DMS114 treated with DMSO at 0.1 percent for 48 hours (cell line): ENCODE measurements around the gene OR5AS1.
"Not testable (repeated sequence)": the region's sequence is repeated elsewhere in the genome, so short reads cannot be mapped to it uniquely, and the experiment has no call there.

ENCODE experiments used
- DNase-seq: peaks from one replicate; lab custom pipeline; 2025; ENCODE audit not compliant: unreplicated experiment; lab: John Stamatoyannopoulos, UW

Gene OR5AS1

DNA sequence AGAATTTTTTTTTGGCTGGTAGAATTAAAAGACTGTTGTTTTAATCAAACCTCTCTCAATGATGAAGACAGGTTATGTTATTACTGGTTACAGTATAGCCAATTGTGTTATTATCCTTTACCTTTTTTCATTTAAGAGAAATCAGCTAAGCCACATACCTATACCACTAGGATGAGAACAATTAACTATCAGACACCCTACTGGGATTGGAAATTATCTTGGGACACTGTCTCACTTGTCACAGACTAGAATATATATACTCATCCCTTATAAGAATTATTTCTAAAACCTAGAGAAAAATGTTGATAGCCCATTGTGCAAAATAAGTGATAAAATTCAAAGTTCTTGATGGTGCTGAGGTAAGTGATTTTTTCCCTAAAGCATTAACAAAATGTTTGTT lies at the start of gene OR5AS1:
Gene OR5AS1, plus strand, starts transcription at position 301 of the 400 bp plus-strand sequence. CDS start 2,765 bp downstream, outside the sequence.
- no peak for DNase-seq

DNA sequence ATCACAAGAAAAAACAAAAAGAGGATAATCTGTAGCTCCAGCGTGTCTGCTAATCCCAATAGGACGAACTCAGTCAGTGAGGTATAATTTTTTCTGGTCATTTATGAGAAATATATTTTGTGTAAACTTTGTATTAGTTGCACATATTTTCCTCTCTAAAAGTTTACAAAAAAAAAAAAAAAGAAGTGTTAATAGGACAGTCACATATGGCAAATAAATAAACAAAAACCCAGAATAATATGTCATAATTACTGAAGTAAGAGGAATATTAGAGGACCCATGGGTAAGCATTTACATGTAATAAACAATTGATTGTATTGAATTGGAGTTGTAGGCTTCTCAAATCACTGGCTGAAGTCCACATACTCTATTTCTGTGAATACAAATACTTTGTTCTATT lies 32.9 kb upstream of the OR5AS1 start, which contains the start of gene OR5F1:
Gene OR5F1, minus strand, starts transcription at position 101 of the 400 bp plus-strand sequence. Its CDS starts 0 bp downstream, at position 101.
- no peak for DNase-seq

DNA sequence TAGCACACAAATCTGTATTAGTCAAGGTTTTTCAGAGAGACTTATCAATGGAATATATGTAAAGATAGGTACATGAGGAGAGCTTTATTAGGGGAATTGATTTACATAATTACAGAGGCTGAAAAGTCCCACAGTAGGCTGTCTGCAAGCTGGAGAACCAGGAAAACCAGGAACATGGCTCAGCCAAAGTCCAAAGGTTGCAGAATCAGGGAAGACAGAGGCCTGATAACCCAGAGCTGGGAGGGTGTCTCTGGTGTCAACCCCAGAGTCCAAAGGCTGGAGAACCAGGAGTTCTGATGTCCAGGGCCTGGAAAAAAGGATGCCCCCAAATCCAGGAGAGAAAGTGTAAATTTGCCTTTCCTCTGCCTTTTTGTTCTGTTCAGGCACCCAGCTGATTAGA lies 16.7 kb upstream of the OR5AS1 start:
- DNase-seq = no peak

DNA sequence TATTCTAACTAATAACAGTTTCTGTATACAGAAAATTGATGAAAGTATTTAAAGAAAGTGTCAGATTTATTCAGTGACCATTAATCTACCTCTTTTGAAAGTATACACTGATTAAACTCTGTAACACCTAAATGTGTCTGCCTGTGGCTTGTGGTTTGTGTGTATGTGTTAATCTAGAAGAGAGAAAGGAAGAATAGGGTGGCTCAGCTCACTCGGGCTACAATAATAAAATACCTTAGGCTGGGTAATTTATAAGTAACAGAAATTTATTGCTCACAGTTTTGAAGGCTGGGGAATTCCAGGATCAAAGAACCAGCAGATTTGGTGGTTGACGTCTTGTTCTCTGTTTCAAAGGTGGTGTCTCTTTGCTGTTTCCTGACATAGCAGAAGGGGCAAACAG lies 13.6 kb upstream of the OR5AS1 start:
- no peak for DNase-seq

DNA sequence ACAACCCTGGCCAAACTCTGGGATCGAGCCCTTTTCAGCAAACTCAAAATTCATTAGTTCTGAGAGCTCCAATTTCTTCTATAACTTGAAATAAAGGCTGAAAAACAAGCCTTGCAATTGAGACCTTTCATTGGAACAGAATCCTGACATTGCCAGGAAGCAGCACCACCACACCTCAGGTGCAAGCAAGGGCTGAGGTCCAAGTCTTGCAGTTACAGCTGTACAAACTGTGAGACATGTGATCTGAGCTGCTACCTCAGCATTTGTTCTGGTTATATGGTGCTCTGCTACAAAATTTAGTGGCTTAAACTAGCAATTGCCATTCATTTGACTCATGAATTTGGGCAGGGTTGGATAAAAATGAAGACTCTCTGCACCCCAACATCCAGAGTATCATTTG lies 18.1 kb downstream of the OR5AS1 start:
- no peak for DNase-seq

DNA sequence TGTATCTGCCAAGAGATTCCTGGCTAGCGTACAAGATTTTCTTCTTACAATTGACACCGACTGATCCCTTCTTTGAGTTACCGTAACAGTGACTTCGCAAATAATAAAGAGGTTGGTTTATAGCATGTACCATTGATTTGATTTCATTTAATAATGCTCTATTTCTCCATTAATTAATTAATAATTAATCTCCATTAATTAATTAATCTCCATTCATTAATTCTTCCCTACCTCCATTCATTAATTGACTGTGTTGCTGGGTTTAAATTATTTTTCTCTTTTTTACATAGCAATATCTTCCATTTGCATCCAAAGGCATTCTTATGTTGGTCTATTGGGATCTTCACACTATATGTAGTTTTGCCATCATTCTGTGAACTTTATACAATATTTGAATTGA lies 21.0 kb downstream of the OR5AS1 start:
- no peak for DNase-seq

DNA sequence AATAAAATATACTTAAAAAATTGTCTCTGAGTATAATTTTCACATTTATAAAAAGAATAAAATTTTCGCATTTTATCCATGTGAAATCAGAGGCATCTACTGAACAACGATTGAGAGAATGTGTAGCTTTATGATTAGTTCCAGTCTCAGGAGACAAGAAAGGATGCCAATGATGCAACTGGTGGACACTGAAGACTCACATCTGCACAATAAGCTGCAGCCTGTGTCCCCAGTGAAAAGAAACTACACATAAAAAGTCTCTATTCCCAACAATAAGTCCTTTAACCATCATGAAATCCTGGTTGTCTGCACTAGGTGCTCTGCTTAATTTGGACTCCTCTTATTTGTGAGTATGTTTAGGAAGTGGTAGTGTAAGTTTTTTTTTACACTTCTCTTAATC lies 22.0 kb downstream of the OR5AS1 start:
- DNase-seq = no peak

DNA sequence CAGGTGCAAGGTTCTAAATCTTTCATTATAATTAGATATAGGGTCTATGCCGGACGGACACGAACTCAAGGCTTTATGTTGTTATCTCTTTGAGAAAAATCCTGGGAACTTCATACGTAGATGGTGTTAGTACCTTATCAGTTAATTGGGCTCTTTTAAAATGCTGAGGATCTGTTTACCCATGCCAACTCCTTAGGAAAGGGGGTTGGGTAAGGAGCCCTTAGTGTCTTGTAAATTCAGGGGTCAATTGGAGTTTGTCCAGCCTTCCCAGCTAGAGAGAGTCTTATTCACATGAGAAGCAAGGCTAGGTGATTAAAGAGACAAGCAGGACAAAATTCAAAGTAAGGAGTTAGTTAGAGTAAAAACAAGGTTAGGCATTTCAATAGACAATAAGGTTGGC lies 28.9 kb downstream of the OR5AS1 start:
- not testable (repeated sequence) for DNase-seq

DNA sequence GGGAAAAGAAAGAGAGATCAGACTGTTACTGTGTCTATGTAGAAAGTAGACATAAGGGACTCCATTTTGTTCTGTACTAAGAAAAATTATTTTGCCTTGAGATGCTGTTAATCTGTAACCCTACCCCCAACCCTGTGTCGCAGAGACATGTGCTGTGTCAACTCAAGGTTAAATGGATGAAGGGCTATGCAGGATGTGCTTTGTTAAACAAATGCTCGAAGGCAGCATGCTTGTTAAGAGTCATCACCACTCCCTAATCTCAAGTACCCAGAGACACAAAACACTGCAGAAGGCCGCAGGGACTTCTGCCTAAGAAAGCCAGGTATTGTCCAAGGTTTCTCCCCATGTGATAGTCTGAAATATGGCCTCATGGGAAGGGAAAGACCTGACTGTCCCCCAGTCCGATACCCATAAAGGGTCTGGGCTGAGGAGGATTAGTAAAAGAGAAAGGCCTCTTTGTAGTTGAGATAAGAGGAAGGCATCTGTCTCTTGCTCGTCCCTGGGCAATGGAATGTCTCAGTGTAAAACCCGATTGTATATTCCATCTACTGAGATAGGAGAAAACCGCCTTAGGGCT lies 30.3 kb downstream of the OR5AS1 start:
- not testable (repeated sequence) for DNase-seq

DNA sequence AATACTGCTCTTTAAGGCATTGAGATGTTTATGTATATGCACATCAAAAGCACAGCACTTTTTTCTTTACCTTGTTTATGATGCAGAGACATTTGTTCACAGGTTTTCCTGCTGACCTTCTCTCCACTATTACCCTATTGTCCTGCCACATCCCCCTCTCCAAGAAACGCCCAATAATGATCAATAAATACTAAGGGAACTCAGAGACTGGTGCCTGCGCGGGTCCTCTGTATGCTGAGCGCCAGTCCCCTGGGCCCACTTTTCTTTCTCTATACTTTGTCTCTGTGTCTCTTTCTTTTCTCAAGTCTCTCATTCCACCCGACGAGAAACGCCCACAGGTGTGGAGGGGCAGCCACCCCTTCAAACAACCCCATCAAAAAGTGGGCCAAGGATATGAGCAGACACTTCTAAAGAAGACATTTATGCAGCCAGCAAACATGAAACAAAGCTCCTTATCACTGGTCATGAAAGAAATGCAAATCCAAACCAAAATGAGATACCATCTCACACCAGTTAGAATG lies 30.9 kb downstream of the OR5AS1 start:
- not testable (repeated sequence) for DNase-seq

DNA sequence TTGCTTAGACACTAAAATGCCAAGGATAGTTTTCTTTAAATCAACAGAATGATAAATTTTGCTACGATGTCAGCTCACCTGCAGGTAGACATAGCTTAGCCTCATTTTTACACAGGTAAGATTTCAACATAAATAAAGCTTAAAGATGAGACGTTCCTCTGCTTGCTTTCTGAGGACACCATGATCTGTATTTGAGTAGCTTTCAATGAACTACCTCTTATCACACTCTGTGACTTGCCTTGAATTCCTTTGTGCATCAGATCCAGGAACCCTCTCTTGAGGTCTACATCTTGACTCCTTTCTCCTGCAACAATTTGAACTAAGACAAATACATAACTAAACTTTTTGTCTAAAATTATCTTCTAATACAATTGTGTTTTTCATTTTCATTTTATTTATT lies 39.5 kb downstream of the OR5AS1 start:
- DNase-seq = no peak
